ENCODE results near the gene ATP5ME.

ATP5ME gene

DNA sequence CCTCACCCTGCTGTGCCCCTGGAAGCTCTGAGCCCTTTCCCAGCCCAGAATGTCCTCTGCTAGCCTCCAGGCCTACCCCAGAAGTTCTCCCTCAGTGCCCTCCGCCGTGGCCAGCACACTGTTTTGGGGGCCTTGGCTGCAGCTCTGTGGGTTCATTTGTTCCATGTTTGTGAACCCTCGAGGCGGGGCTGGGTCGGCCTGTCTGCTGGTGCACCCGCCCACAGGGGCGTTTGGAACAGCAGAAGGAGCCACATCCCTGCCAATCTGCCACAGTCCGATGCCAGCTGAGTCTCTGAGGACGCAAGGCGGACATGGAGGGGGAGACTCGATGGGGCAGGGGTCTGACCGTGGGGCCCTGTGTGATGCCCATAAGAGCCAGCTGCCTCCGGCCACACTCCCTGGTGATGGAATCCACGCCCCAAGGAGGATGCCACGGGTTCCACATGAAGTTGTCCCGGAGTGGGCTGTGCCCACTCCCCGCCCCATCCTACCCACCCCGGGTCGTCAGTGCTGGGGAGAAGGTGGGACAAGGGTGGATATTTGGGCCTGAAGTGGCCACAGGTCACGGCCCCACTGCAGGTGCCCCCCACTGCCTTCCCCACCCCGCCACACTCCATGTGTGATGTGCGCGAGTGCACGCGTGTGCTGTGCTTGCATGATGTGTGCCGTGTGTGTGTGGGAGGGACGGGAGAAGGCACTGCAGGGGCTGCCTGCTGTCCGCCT, 7.1 kb downstream of the ATP5ME start:
- no peak for DNase-seq

DNA sequence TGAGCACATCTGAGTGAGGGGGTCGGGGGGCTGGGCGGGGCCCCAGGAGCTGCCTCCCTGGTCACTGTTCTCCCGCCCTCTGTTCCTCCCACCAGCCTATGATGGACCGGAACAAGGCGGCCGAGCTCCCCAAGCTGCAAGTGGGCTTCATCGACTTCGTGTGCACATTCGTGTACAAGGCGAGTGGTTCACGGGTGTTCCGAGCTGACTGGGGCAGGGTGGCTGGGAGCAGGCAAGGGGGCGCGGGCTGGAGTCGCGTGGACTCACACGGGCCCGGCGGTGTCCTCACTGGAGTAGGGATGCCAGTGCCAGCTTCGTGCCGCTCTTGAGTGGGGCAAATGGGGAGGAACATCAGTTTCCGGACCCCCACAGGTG, 7.7 kb downstream of the ATP5ME start:
- no peak for DNase-seq

DNA sequence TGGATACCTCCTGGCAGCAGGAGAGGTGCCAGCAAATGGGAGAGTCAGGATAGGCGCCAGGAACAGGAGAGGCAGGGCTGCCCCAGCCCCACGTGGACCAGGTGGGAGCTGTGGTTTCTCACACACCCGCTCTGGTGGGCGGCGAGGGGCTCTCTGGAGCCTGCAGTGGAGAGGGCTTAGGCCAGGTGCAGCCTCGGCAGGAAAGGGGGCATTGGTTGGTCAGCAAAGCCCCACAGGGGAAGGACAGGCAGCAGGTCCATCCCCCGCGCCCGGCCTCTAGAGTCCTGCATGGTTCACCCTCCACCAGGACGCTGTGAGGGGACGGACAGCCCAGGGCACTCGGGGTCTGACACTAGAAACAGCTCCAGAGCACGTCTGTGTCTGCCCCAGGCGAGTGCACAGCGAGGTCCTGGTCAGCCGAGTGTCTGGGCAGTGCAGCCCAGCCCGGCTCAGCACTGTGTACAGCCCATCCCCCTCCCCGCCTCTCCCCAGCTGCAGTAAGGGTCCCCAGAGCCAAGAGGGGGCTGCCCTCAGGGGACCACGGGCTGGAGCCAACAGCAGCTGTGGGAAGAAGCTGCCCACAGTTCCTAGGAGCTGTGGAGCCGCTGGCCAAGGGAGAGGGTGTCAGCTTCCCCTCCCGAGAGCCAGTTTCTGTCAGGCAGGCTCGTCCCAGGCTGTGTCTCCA, 8.2 kb downstream of the ATP5ME start:
- no peak for DNase-seq

DNA sequence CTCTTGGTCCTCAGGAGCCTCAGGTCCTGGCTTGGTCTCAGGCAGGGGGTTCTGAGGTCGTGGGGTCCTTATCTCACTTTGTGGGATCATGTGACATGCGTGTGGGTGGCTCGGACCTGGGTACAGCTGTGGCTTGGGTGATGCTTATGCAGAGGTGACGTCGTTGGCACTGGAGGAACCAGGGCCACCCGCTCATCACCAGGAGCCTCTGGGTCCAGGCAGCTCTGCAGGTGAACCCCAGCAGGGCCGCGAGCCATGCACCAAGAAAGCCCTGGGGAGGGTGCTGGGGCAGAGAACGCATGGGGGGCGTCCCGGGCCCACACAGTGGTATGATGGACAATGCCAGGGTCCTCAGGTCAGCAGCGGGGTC, 8.7 kb downstream of the ATP5ME start:
- DNase-seq: no peak

DNA sequence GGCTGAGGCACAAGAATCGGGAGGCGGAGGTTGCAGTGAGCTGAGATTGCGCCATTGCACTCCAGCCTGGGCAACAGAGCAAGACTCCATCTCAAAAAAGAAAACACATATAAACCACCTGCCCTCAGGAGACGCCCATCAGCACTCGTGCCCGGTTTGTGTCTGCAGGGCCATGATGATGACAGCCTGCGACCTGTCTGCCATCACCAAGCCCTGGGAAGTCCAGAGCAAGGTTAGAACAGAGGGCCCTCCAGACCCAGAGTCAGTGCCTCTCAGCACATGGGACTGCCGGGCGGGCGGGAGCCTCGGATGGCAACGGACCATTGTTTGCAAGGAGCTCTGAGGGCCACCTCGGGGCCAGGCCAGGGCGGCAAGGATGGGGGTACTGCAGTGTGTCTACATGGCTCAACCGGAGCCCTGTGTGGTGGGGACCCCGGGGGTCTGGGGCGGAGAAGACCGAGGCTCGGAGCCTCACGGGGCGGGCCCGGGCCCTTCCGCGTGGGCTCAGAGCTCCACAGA, 9.3 kb downstream of the ATP5ME start:
- DNase-seq: peak; percentile 1

DNA sequence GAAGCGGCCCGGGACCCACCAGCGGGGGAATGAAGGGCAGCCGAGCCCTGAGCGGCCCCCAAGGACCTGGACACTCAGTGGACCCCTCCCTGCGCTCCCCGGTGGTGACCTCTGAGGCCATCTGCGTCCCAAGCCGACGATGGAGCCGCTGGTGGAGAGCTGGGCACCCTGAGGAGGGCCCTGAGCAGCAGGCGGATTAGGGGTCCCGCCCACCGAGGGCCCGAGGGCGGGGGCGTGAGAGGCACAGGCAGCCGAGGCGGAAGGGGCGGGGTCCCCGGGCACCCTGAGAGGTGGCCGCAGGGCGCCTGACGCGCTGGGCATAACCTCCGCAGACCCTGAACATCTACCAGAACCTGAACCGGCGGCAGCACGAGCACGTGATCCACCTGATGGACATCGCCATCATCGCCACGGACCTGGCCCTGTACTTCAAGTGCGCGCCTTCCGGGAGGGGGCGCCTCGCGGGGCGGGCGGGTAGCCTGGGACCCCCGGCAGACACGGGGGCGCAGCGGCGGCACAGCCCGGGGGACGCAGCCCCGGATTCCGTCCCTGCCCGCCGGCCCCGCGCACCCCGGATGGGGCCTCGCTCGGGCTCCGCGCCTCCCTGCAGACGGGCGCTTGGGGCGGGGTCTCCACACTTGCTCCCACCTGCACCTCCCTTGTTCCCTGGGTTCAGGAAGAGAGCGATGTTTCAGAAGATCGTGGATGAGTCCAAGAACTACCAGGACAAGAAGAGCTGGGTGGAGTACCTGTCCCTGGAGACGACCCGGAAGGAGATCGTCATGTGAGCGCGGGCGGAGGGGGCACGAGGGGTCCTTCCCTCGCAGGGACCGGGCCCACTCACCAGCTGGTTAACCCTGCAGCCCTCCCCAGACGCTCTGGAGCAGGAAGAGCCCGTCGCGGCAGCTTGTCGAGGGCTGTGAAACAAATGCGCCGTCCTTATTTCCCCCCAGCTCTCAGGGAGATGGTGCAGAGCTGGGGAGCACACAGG, 10.3 kb downstream of the ATP5ME start:
- peak; percentile 76 for DNase-seq

DNA sequence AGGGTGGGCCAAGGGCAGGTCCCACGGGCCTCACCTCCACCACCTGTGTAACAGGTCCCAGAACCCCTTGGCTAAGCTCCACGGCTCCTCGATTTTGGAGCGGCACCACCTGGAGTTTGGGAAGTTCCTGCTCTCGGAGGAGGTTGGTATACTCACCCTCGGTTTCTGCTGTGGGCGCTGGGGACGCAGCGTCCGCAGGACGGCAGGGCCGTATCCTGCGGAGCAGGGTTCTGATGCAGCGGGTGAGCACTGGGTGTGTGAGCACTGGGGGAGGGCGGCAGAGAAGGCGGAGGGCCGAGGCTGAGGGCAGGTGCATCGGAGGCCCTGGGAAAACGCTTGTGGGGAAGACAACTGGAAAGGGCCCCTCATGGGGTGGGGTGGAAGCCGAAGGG, 11.0 kb downstream of the ATP5ME start:
- DNase-seq: peak; percentile 1

DNA sequence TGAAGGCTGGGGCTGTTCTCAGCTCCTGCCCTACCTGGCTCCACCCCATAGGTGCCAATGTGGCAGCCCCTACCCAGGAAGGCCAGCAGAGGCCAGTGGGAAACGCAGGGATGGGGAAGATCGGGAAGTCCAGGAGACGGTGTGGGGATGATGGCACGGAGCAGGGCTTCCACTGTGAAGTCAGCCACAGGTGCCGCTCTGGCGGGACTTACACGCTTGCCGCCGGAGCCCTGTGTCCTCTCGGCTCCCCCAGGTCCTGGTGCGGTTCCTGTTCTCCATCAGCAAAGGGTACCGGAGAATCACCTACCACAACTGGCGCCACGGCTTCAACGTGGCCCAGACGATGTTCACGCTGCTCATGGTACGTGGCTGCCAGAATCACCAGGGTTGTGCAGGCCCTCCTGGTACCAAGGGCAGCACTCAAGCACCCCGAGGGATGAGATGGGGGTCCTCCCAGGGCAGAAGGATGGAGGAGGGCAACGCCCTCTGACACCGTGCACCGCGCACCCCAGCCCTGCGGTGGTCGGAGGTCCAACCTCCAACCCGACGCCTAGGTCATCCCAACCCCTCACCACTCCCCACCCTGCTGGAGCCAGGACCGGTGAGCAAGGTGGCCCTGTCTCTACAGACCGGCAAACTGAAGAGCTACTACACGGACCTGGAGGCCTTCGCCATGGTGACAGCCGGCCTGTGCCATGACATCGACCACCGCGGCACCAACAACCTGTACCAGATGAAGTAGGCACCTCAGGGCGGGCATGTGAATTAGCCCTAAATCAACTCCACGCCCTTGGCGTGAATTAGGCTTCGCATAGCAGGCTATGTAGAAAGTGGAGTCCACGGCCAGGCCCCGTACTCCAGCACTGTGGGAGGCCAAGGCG, 12.0 kb downstream of the ATP5ME start:
- DNase-seq: peak; percentile 1

DNA sequence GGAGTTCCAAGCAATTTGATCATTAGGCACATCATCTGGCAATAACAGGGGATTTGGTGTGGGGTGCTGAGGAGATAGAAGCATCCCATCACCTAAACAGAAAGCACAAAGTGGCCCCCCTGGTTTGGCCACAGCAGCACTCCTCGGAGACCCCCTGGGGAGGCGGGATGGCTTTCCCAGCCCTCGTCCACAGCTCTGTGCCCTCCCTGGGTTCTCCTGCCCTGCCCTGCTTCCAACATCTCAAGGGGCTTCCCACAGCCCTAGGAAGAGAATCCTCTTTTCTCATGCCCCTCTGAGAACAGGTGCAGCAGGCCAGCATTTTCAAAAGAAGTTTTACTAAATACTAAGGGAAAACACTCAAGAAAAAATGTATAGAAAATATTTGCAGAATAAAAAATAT, 12.8 kb downstream of the ATP5ME start:
- no peak for DNase-seq

DNA sequence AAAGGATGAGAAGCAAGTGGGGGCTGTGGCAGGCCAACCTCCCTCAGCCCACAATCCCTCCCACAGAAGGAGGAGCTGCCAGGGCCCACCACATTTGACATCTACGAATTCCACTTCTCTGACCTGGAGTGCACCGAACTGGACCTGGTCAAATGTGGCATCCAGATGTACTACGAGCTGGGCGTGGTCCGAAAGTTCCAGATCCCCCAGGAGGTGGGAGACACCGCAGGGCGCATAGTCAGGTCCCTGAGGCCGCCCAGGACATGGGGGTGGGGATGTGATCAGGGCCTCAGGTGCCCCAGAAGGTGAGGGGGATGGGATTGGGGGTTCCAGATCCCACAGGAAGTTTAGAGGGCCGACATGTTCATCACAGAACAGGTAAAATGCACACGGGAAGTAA, 13.7 kb downstream of the ATP5ME start:
- DNase-seq: no peak

DNA sequence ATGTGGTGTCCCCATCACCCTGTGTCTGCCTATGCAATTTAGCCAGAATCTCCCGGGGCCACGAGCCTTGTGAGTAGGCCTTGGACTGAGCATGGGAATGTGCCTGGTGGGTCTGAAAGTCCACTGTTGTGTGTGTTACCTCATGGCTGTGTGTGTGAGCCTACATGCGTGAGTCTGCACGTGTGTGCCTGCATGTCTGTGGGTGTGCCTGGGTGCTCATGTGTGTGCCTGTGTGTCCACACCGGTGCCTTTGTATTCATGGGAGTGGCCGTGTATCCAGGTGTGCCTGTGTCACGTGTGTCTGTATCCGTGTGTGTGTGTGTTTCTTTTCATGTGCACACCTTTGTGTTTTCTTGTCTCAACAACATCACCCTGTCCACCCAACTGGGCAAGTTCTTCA, 14.2 kb downstream of the ATP5ME start:
- no peak for DNase-seq

DNA sequence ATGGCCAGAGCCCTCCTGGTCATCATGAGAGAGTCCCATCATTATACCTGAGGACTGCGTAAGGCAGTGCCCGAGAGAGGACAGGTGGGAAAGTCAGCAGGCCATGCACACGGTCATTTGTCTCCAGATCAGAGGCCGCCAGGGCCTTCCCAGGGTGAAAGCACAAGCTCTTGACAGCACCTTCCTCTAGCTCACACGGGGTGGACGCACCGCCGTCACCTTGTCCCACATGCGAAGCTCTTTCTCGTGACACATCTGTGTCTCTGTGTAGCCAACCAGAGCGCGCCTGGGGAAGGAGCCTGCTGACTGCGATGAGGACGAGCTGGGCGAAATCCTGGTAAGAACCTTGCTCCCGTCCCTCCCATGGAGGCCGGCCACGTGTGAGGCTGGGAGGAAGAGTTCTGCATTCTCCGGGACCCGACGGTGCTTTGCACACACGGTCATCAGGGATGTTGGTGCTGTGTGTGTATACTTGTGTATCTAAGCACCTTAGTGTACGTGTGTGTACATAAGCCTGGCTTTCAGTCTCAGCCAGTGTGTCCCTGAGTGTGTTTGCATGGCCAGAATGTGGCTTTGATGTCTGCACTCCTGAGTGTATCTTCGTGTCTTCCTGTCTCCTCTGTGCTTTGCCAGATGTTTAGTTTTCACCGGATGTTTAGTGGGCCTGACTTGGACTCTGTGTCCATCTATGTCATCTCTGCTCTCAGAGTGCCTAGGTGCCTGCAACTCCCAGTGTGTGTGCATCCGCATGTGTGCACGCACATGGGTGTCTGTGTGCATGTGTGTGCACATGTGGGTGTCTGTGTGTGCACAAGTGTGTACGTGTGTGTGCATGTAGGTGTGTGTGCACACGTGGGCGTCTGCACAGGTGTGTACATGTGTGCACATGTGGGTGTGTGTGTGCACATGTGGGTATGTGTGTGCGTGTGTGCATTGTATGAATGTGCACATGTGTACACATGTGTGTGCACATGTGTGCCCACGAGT, 15.1 kb downstream of the ATP5ME start:
- DNase-seq: no peak

DNA sequence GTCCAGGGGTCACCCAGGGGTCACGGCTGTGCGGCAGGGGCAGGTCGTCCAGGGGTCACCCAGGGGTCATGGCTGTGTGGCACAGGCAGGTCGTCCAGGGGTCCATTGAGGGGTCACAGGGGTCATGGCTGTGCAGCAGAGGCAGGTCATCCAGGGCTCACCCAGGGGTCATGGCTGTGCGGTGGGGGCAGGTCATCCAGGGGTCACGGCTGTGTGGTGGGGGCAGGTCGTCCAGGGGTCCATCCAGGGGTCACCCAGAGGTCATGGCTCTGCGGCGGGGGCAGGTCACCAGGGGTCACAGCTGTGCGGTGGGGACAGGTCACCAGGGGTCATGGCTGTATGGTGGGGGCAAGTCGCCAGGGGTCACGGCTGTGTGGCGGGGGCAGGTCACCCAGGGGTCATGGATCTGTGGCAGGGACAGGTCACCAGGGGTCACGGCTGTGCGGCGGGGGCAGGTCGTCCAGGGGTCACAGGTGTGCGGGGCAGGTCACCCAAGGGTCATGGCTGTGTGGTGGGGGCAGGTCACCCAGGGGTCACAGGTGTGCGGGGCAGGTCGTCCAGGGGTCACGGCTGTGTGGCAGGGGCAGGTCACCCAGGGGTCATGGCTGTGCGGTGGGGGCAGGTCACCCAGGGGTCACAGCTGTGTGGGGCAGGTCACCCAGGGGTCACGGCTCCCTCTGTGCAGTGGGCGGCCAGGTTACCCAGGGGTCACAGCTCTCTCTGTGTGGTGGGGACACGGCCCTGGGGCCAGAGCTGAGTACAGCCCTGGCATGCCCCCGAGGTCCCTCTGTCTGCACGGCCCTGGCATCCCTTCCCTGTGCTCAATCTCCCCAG, 16.0 kb downstream of the ATP5ME start:
- DNase-seq: no peak

DNA sequence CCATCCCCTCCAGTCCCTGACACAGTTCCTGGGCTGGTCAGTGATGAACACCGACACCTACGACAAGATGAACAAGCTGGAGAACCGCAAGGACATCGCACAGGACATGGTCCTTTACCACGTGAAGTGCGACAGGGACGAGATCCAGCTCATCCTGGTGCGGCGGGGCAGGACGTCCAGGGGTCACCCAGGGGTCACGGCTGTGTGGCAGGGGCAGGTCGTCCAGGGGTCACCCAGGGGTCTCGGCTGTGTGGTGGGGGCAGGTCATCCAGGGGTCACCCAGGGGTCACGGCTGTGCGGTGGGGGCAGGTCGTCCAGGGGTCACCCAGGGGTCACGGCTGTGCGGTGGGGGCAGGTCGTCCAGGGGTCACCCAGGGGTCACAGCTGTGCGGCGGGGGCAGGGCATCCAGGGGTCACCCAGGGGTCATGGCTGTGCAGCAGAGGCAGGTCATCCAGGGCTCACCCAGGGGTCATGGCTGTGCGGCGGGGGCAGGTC, 16.7 kb downstream of the ATP5ME start:
- DNase-seq: no peak

DNA sequence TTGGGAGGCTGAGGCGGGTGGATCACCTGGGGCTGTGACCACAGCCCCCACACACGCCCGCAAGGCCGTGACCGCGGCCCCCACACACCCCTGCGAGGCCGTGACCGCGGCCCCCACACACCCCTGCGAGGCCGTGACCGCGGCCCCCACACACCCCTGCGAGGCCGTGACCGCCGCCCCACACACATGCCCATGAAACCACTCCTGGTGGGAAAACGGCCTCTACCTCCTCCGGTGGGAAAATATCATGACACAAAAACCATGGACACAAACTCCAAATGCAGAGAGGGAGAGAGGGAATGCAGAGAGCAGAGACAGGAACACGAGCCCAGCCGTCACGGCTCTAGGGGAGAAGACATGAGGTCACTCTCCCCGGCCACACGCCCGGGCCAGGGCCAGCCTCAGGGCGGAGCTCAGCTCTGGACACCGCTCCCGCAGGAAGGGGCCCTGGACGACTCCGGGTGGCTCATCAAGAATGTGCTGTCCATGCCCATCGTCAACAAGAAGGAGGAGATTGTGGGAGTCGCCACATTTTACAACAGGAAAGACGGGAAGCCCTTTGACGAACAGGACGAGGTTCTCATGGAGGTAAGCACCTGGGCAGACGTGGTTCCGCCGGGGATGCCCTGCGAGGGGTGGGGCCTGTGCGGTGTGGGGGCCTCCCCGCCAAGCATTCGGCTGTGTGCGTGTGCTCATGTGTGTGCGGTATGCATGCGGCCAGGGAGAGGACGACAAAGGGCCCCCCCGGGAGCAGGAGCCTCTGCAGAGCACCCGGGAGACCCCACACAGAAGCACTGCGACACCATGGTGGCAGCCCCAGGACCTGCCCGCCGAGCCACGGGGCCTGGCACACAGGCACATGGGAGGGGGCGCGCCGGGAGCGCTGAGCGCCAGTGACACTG, 17.4 kb downstream of the ATP5ME start:
- no peak for DNase-seq

DNA sequence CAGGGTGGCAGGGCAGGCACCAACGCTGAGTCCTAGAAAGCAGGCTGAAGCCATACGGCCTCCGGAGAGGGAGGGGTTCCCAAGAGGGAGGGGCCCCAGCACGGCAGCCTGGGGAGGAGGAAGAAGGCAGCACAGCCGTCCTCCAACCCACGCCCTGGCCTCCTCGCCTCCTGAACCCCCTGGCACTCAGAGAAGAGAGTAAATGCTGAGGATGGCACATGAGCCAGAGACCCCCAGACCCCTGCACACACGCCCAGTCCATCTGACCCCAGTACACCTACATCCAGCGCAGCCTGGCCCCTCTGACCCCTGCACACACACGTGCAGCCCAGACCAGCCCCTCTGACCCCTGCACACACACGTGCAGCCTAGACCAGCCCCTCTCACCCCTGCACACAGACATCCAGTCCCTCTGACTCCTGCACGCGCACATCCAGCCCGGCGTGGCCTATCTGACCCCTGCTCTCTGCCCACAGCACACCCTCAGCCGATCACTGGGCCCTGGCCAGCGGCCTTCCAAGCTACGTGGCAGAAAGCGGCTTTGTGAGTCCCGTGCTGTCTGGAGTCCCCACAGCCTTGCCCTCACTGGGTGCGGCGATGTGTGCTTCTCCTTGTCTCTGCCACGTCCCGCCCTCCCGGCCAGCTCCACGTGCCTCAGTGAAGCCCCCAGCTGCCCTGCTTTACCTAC, 18.5 kb downstream of the ATP5ME start:
- no peak for DNase-seq

DNA sequence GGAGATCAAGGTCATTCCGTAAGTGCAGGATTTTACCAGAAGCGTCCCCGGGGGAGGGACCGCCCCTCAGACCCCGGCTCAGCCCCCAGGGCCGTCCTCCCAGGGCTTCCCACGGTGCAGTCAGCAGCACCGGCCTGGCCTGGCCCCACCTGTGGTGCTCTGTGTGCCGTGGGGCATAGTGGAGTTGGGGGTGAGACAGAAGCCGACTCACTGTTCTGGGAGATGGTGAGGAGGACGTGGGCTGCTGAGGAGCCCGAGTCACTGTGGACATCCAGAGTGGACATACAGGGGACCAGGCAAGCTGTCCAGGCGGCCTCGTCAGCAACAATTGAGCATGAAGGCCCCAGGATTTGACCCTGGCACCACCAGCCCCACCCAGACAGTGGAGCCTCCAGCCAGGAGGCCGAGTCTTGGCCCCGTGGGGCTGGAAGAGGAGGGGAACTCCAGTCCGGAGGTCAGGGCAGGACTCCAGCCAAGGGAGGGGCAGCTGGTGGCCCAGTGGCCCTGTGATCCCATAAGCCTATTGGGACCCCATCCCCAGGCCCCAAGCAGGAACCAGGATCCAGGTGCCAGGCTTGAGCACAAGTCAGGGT, 19.1 kb downstream of the ATP5ME start:
- no peak for DNase-seq

DNA sequence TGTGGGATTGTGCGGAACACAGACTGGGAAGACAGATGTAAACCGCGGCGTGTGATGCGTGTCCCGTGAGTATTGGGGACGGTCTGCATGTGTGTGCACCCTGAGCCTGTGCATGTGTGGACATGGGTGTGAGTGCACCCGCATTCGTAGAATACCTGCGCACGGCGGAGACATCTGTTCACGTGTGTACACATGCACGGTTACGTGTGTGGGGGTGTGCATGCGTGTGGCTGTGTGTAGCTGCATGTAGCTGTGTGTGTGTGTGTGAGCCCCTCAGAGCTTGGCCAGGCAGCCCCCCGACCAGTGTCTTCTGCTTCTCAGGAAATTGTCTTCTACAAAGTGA, 19.6 kb downstream of the ATP5ME start:
- DNase-seq: no peak
